HepG2 (cell line): ENCODE measurements around the gene FGFR3. TPM values are rescaled to one million over a fixed set of nuclear protein-coding genes. Genes with fewer than 3 reads are reported as not detected.
A peak's percentile ranks its signal among the peaks of the same experiment; 100 is the strongest.

Source experiments
- ARNT ChIP-seq: fragments of 450-650 bp; IDR thresholded peaks from 2 replicates; pipeline ENCODE4 v1.6.1; 2017
- LRRFIP1 ChIP-seq: sonication (generic); formaldehyde crosslinking; conservative IDR thresholded peaks from 2 replicates; pipeline ENCODE4 v1.4.0; 2020; ENCODE audit warnings: missing genetic modification reagents
- MAZ ChIP-seq, 2 experiments: sonication (generic) in 1 of 2; formaldehyde crosslinking in 1 of 2; IDR thresholded peaks; 2 replicates each; pipeline versions ENCODE4 v1.5.0 to v1.6.1; 2012 to 2020; ENCODE audit warnings: low read depth in 2 of 2, mild to moderate bottlenecking in 2 of 2, borderline replicate concordance in 1 of 2, improper control_type of control experiment in 1 of 2, low read length in 1 of 2, missing genetic modification reagents in 1 of 2, moderate library complexity in 1 of 2
- NFYC ChIP-seq: IDR thresholded peaks from 2 replicates; pipeline ENCODE4 v1.6.1; 2016; ENCODE audit warnings: missing genetic modification reagents, missing compliant biosample characterization
- TBX2 ChIP-seq: sonication (generic); formaldehyde crosslinking; IDR thresholded peaks from 2 replicates; pipeline ENCODE4 v1.5.0; 2020; ENCODE audit warnings: missing genetic modification reagents, mild to moderate bottlenecking, borderline replicate concordance
- ZNF83 ChIP-seq: sonication (generic); formaldehyde crosslinking; IDR thresholded peaks from 2 replicates; pipeline ENCODE4 v1.4.0; 2020; ENCODE audit warnings: missing genetic modification reagents, mild to moderate bottlenecking, borderline replicate concordance
- polyA plus RNA-seq, 8 experiments: library from polyadenylated mRNA; depleted of rRNA in 3 of 8; stranded (reverse) in 7 of 8; unstranded in 1 of 8; fragments of >200 nt; fragmentation: Illumina TruSeq in 4 of 8; extraction: Trizol in 4 of 8; gene quantifications; 2 replicates each; pipeline versions ENCODE4 v1.2.1 to v1.2.3, GENCODE V29; 2011 to 2016; ENCODE audit warnings: low read depth in 4 of 8, missing spikeins in 1 of 8, mixed read lengths in 1 of 8; ENCODE audit not compliant: insufficient read depth in 1 of 8
- total RNA-seq, 5 experiments: library from RNA; depleted of rRNA; stranded (reverse); fragments of >200 nt; fragmentation: Illumina TruSeq; extraction: Trizol; gene quantifications; 2 replicates each; pipeline ENCODE4 v1.2.3, GENCODE V29; 2016; ENCODE audit warnings: low read depth in 1 of 5
- TF ChIP-seq, protein P1 (sequence below), 2 experiments: fragments of 450-650 bp in 1 of 2; sonication (generic) in 1 of 2; formaldehyde crosslinking in 1 of 2; IDR thresholded peaks; 2 replicates each; pipeline versions ENCODE4 v1.6.1 to v1.8.0; 2016 to 2022; ENCODE audit warnings: antibody characterized with exemption in 1 of 2, mild to moderate bottlenecking in 1 of 2, missing genetic modification reagents in 1 of 2
- TF ChIP-seq, protein P2 (sequence below): sonication (generic); formaldehyde crosslinking; IDR thresholded peaks from 2 replicates; pipeline ENCODE4; 2020; ENCODE audit warnings: missing genetic modification reagents, mild to moderate bottlenecking, borderline replicate concordance
- TF ChIP-seq, protein P3 (sequence below): fragments of 450-650 bp; IDR thresholded peaks from 2 replicates; pipeline ENCODE4 v1.6.1; 2017; ENCODE audit warnings: mild to moderate bottlenecking

The FGFR3 gene
- total and polyA plus RNA-seq, 2 of the 13 experiments (the other 11 are each of a cell fraction or from before 2014, with no cell fraction given): 103 to 109 TPM

DNA sequence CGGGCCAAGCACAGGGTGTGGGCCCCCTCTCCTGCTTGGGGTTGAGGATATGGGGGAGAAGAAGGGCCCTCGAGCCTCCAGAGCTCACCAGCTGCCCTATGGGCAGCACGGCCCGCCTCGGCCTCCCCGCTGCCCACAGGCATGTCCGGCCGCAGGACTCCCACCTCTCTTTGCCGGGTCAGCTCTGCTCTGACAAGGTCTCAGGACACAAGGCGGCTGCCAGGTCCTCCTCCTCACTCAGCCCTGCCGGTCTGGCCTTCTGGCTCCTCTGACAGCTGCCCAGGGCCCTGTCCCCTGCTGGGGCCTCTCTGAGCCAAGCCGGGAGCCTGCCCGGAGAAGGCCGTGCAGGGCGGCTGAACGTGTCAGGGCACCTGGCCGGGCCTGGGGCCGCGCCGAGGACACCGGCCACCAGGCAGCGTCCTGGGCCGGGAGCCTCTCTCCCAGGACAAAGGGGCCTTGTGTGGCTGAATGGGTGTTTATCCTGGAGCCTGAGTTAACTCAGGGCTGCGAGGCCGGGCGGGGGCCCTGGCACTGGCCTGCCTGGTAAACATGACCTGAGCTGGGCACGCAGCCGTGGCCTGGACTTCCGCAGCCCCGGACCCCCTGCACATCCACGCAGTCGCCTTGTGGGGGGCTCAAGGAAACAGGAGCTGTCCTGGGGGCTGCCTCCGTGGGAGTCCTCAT, 46.0 kb upstream of the FGFR3 start (continued):
- no peak; the same call in 1 of the 2 replicates for TF ChIP-seq ZNF83 (CRISPR knock-in tag)
- TF ChIP-seq, protein P1, sequence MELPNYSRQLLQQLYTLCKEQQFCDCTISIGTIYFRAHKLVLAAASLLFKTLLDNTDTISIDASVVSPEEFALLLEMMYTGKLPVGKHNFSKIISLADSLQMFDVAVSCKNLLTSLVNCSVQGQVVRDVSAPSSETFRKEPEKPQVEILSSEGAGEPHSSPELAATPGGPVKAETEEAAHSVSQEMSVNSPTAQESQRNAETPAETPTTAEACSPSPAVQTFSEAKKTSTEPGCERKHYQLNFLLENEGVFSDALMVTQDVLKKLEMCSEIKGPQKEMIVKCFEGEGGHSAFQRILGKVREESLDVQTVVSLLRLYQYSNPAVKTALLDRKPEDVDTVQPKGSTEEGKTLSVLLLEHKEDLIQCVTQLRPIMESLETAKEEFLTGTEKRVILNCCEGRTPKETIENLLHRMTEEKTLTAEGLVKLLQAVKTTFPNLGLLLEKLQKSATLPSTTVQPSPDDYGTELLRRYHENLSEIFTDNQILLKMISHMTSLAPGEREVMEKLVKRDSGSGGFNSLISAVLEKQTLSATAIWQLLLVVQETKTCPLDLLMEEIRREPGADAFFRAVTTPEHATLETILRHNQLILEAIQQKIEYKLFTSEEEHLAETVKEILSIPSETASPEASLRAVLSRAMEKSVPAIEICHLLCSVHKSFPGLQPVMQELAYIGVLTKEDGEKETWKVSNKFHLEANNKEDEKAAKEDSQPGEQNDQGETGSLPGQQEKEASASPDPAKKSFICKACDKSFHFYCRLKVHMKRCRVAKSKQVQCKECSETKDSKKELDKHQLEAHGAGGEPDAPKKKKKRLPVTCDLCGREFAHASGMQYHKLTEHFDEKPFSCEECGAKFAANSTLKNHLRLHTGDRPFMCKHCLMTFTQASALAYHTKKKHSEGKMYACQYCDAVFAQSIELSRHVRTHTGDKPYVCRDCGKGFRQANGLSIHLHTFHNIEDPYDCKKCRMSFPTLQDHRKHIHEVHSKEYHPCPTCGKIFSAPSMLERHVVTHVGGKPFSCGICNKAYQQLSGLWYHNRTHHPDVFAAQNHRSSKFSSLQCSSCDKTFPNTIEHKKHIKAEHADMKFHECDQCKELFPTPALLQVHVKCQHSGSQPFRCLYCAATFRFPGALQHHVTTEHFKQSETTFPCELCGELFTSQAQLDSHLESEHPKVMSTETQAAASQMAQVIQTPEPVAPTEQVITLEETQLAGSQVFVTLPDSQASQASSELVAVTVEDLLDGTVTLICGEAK (IDR thresholded peaks at IDR 0.05): no peak
- TF ChIP-seq, protein P1 (CRISPR knock-in tag; IDR thresholded peaks at IDR 0.05): peak; percentile 84
- no peak for TF ChIP-seq ARNT
- TF ChIP-seq, protein P2, sequence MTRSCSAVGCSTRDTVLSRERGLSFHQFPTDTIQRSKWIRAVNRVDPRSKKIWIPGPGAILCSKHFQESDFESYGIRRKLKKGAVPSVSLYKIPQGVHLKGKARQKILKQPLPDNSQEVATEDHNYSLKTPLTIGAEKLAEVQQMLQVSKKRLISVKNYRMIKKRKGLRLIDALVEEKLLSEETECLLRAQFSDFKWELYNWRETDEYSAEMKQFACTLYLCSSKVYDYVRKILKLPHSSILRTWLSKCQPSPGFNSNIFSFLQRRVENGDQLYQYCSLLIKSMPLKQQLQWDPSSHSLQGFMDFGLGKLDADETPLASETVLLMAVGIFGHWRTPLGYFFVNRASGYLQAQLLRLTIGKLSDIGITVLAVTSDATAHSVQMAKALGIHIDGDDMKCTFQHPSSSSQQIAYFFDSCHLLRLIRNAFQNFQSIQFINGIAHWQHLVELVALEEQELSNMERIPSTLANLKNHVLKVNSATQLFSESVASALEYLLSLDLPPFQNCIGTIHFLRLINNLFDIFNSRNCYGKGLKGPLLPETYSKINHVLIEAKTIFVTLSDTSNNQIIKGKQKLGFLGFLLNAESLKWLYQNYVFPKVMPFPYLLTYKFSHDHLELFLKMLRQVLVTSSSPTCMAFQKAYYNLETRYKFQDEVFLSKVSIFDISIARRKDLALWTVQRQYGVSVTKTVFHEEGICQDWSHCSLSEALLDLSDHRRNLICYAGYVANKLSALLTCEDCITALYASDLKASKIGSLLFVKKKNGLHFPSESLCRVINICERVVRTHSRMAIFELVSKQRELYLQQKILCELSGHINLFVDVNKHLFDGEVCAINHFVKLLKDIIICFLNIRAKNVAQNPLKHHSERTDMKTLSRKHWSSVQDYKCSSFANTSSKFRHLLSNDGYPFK (CRISPR knock-in tag): peak; percentile 60; the same call in 1 of the 2 replicates
- TF ChIP-seq MAZ (IDR thresholded peaks at IDR 0.05; ENCODE audit: borderline replicate concordance, low read depth, low read length): no peak
- peak; percentile 82; the same call in 1 of the 2 replicates for TF ChIP-seq MAZ (CRISPR knock-in tag; IDR thresholded peaks at IDR 0.05; ENCODE audit: low read depth)
- TF ChIP-seq, protein P3, sequence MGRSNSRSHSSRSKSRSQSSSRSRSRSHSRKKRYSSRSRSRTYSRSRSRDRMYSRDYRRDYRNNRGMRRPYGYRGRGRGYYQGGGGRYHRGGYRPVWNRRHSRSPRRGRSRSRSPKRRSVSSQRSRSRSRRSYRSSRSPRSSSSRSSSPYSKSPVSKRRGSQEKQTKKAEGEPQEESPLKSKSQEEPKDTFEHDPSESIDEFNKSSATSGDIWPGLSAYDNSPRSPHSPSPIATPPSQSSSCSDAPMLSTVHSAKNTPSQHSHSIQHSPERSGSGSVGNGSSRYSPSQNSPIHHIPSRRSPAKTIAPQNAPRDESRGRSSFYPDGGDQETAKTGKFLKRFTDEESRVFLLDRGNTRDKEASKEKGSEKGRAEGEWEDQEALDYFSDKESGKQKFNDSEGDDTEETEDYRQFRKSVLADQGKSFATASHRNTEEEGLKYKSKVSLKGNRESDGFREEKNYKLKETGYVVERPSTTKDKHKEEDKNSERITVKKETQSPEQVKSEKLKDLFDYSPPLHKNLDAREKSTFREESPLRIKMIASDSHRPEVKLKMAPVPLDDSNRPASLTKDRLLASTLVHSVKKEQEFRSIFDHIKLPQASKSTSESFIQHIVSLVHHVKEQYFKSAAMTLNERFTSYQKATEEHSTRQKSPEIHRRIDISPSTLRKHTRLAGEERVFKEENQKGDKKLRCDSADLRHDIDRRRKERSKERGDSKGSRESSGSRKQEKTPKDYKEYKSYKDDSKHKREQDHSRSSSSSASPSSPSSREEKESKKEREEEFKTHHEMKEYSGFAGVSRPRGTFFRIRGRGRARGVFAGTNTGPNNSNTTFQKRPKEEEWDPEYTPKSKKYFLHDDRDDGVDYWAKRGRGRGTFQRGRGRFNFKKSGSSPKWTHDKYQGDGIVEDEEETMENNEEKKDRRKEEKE: no peak
- no peak for TF ChIP-seq NFYC
- no peak for TF ChIP-seq LRRFIP1 (CRISPR knock-in tag)
- TF ChIP-seq TBX2: peak; percentile 89
